A673 (cell line): ENCODE results near the gene APAF1.

Experiments
- EZH2 ChIP-seq: fragments of 200-600 bp; sonication (generic); IDR thresholded peaks from 2 replicates; pipeline ENCODE4 v1.6.1; 2017; ENCODE audit warnings: borderline replicate concordance, low read depth, mild to moderate bottlenecking, mixed read lengths, antibody characterized with exemption, low read length; ENCODE audit not compliant: poor library complexity, severe bottlenecking
- TF ChIP-seq, protein P1 (sequence below): fragments of 300-800, 200-600 bp; sonication (generic); conservative IDR thresholded peaks from 2 replicates; pipeline ENCODE4 v1.5.1; 2017; ENCODE audit warnings: low read depth, mild to moderate bottlenecking, antibody characterized with exemption, low read length, moderate library complexity, mixed read lengths

DNA sequence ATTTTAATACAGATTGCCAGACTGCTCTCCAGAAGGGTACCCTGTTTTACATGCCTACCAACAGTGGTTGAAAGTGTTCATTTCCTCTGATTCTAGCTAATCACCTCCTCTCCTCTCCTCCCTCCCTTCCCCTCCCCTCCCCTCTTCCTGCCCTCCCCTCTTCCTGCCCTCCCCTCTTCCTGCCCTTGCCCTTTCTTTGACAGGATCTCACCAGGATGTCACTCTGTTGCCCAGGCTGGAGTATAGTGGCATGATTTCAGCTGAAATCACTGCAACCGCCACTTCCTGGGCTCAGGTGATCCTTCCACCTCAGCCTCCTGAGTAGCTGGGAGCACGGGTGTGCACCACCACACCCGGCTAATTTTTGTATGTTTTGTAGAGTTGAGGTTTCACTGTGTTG, 24.7 kb downstream of the APAF1 start:
- TF ChIP-seq, protein P1, sequence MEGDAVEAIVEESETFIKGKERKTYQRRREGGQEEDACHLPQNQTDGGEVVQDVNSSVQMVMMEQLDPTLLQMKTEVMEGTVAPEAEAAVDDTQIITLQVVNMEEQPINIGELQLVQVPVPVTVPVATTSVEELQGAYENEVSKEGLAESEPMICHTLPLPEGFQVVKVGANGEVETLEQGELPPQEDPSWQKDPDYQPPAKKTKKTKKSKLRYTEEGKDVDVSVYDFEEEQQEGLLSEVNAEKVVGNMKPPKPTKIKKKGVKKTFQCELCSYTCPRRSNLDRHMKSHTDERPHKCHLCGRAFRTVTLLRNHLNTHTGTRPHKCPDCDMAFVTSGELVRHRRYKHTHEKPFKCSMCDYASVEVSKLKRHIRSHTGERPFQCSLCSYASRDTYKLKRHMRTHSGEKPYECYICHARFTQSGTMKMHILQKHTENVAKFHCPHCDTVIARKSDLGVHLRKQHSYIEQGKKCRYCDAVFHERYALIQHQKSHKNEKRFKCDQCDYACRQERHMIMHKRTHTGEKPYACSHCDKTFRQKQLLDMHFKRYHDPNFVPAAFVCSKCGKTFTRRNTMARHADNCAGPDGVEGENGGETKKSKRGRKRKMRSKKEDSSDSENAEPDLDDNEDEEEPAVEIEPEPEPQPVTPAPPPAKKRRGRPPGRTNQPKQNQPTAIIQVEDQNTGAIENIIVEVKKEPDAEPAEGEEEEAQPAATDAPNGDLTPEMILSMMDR: no peak
- no peak for TF ChIP-seq EZH2
